ENCODE results near the gene CPSF7.

Gene CPSF7

DNA sequence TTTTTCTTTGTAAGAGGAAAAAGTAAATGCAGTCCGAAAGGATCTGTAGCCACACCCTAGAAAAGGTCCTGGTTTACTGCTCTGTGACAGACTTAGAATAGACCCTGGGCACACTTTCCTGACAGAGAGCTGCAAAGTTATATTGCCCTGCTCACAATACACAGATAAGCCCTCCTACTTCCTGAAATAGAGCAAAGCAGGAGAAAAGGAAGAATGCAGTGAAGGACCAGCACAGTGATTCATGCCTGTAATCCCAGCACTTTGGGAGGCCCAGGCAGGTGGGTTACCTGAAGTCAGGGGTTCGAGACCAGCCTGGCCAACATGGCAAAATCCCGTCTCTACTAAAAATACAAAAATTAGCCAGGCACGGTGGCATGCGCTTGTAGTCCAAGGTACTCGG lies 70.3 kb downstream of the CPSF7 start:
- DNase-seq (ENCODE audit: low read depth, low spot score): no peak
- TF ChIP-seq, protein P1, sequence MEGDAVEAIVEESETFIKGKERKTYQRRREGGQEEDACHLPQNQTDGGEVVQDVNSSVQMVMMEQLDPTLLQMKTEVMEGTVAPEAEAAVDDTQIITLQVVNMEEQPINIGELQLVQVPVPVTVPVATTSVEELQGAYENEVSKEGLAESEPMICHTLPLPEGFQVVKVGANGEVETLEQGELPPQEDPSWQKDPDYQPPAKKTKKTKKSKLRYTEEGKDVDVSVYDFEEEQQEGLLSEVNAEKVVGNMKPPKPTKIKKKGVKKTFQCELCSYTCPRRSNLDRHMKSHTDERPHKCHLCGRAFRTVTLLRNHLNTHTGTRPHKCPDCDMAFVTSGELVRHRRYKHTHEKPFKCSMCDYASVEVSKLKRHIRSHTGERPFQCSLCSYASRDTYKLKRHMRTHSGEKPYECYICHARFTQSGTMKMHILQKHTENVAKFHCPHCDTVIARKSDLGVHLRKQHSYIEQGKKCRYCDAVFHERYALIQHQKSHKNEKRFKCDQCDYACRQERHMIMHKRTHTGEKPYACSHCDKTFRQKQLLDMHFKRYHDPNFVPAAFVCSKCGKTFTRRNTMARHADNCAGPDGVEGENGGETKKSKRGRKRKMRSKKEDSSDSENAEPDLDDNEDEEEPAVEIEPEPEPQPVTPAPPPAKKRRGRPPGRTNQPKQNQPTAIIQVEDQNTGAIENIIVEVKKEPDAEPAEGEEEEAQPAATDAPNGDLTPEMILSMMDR (IDR thresholded peaks at IDR 0.05; ENCODE audit: insufficient read depth, low read length, missing control alignments): no peak
- POLR2A ChIA-PET: no interaction called here
- no peak overlapping the region for H3K4me3 ChIP-seq (ENCODE audit: low read depth, low read length)
- CTCF ChIA-PET: interaction anchor here (20.8 to 27.5 kb wide), 2 partner anchors 23 to 24 kb away, joined by 239 to 352 read pairs; partner anchors contain the start of genes DDB1 and TKFC

DNA sequence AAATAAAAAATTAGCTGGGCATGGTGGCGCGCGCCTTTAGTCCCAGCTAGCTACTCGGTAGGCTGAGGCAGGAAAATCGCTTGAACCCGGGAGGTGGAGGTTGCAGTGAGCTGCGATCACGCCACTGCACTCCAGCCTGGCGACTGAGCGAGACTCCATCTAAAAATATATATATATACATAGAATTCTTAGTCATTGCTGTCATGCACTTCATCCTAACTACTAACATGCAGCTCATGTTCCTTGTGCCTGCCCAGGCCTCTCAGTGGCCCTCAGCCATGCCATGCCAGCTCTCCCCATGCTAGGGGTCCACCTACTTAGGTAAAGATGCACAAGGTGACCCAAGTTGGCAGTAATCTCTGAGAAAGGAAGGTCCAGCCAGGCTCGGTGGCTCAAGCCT lies 71.2 kb downstream of the CPSF7 start:
- TF ChIP-seq, protein P1 (IDR thresholded peaks at IDR 0.05; ENCODE audit: insufficient read depth, low read length, missing control alignments): no peak
- ChIA-PET CTCF (interaction anchor here (20.8 to 27.5 kb wide), 2 partner anchors 22 to 25 kb away, joined by 239 to 352 read pairs; partner anchors contain the start of genes DDB1 and TKFC), POLR2A (no interaction called here)
- no peak for DNase-seq (ENCODE audit: low read depth, low spot score)
- no peak overlapping the region for H3K4me3 ChIP-seq (ENCODE audit: low read depth, low read length)

DNA sequence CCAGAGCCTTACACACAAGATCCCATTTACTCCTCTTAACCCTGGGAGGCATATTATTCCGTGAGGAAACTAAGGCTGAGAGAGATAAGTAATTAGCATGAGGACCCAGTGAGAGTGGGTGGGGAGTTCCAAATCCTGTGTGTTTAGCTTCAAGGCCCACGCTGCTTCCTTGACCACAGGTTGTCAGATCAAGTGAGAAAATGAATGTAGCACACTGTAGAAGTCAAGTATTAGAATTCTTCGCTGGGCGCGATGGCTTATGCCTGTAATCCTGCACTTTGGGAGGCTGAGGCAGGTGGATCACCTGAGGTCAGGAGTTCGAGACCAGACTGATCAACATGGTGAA lies 71.9 kb downstream of the CPSF7 start:
- CTCF ChIA-PET: interaction anchor here (0.8 to 27.5 kb wide), 3 partner anchors 13 to 26 kb away, joined by 3 to 352 read pairs (median 239); partner anchors contain the start of genes DDB1 and TKFC
- TF ChIP-seq, protein P1 (IDR thresholded peaks at IDR 0.05; ENCODE audit: insufficient read depth, low read length, missing control alignments): no peak
- no peak for DNase-seq (ENCODE audit: low read depth, low spot score)
- POLR2A ChIA-PET: interaction anchor here (1.1 kb wide), 1 partner anchor 13 kb away, joined by 3 read pairs; no protein-coding TSS in a partner anchor
- H3K4me3 ChIP-seq (ENCODE audit: low read depth, low read length): no peak overlapping the region

DNA sequence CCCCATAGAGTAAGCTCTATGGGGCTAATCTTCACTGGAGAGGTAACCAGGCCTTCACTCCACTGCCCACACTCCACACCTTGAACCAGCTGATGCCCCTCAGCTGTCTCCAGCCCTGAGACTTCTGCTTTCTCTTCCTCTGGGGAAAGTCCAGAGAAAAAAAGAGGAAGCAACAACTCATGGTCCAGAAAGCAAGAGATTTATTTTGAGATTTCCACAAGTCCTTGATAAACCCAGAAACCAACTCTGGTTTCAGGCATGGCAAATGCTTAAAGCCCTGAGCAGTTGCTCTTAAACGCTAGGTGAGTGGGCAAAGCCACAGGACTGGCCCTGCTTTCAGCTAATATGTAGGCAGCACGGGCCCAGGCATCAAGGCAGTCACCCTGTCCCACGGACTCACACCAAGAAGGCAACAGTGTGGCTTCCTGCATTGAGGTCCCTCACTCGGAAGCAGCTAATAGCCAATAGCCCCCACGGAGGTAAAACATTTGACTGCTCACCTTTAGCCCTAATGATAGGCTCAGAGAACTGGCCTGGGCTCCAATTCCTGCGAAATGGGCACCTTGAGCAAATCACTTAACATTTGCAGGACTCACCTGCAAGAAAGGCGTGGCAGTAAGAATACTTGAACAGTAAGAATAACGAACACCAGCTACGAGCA lies 72.4 kb downstream of the CPSF7 start:
- CTCF ChIA-PET: interaction anchor here (0.8 to 27.5 kb wide), 3 partner anchors 14 to 26 kb away, joined by 3 to 352 read pairs (median 239); partner anchors contain the start of genes DDB1 and TKFC
- POLR2A ChIA-PET: interaction anchor here (1.1 kb wide), 1 partner anchor 14 kb away, joined by 3 read pairs; no protein-coding TSS in a partner anchor

DNA sequence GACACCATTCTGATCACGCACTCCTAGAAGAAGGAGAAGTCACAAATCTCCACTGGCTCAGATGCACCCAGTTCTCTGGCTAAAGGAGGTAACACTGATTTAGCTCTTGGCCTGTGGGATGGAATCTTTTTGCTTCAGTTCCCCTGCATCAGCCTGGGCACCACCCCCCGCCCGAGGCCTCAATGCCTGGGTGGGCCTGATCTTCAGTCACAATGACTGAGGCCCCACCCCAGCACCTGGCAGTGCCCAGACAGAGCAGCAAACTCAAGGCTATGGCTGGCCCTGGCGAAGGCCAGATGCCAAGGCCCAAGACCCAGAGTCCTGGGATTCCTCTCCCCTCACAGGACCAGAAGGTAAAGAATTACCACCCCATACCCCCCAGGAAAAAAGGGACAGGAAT lies 73.1 kb downstream of the CPSF7 start:
- POLR2A ChIA-PET: interaction anchor here (1.1 kb wide), 1 partner anchor 14 kb away, joined by 3 read pairs; no protein-coding TSS in a partner anchor
- TF ChIP-seq, protein P1 (IDR thresholded peaks at IDR 0.05; ENCODE audit: insufficient read depth, low read length, missing control alignments): no peak
- CTCF ChIA-PET: interaction anchor here (20.8 to 27.5 kb wide), 2 partner anchors 20 to 27 kb away, joined by 239 to 352 read pairs; partner anchors contain the start of genes DDB1 and TKFC
- no peak for DNase-seq (ENCODE audit: low read depth, low spot score)
- H3K4me3 ChIP-seq (ENCODE audit: low read depth, low read length): no peak overlapping the region

More for the DNA sequence above, 72.4 kb downstream of the CPSF7 start:
- no peak overlapping the region for H3K4me3 ChIP-seq (ENCODE audit: low read depth, low read length)
- DNase-seq (ENCODE audit: low read depth, low spot score): no peak
- TF ChIP-seq, protein P1 (IDR thresholded peaks at IDR 0.05; ENCODE audit: insufficient read depth, low read length, missing control alignments): no peak

DNA sequence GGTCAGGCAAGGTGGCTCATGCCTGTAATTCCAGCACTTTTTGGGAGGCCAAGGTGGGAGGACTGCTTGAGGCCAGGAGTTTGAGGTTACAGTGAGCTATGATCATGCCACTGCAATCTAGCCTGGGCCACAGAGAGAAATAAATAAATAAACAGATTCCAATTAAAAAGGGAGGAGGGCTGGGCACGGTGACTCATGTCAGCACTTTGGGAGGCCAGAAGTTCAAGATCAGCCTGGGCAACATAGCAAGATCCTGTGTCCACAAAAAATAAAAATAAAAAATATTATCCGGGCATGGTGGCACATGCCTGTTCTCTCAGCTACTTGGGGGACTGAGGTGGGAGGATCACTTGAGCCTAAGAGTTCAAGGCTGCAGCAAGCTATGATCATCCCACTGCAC lies 75.6 kb downstream of the CPSF7 start:
- no peak for DNase-seq (ENCODE audit: low read depth, low spot score)
- POLR2A ChIA-PET: no interaction called here

More for the DNA sequence above, 75.6 kb downstream of the CPSF7 start:
- H3K4me3 ChIP-seq (ENCODE audit: low read depth, low read length): no peak overlapping the region
- TF ChIP-seq, protein P1 (IDR thresholded peaks at IDR 0.05; ENCODE audit: insufficient read depth, low read length, missing control alignments): no peak
- CTCF ChIA-PET: interaction anchor here (20.8 to 27.5 kb wide), 2 partner anchors 18 to 30 kb away, joined by 239 to 352 read pairs; partner anchors contain the start of genes DDB1 and TKFC
